Choroid plexus epithelial cell (primary cell): ENCODE data around the gene INPP4A.

Source experiments
- DNase-seq: peaks from one replicate; pipeline ENCODE4 v3.0.0-alpha.2; 2010; ENCODE audit warnings: low read depth
- H3K4me3 ChIP-seq: 2 replicates; pipeline ENCODE4 v1.5.1; 2011; ENCODE audit warnings: low read depth, mild to moderate bottlenecking, control low read depth, low read length, moderate library complexity
- TF ChIP-seq, protein P1 (sequence below): conservative IDR thresholded peaks from 2 replicates; pipeline ENCODE4 v1.5.1; 2011; ENCODE audit warnings: low read depth, mild to moderate bottlenecking, control low read depth, inconsistent platforms, low read length, moderate library complexity

INPP4A gene

DNA sequence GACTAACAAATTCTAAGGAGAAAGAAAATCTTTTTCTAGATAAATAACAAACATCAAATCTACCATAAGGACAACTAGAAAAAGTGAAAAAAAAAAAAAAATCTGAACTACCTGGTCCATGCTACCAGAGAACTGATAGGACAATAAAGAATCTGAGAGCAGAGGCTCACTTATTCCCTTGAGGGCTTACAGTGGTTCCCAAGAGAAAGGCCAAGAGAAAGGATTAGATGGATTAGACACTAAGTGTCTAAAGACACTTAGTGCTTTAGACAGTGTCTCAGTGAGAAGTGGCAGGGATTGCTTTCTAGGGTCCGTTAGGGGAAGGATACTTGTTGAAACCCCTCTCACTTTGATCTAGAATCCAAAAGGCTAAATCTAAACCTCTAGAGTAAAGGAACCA is 85.5 kb downstream of the INPP4A start:
- TF ChIP-seq, protein P1, sequence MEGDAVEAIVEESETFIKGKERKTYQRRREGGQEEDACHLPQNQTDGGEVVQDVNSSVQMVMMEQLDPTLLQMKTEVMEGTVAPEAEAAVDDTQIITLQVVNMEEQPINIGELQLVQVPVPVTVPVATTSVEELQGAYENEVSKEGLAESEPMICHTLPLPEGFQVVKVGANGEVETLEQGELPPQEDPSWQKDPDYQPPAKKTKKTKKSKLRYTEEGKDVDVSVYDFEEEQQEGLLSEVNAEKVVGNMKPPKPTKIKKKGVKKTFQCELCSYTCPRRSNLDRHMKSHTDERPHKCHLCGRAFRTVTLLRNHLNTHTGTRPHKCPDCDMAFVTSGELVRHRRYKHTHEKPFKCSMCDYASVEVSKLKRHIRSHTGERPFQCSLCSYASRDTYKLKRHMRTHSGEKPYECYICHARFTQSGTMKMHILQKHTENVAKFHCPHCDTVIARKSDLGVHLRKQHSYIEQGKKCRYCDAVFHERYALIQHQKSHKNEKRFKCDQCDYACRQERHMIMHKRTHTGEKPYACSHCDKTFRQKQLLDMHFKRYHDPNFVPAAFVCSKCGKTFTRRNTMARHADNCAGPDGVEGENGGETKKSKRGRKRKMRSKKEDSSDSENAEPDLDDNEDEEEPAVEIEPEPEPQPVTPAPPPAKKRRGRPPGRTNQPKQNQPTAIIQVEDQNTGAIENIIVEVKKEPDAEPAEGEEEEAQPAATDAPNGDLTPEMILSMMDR, result no peak
- DNase-seq, result no peak
- H3K4me3 ChIP-seq, result no peak overlapping the region

DNA sequence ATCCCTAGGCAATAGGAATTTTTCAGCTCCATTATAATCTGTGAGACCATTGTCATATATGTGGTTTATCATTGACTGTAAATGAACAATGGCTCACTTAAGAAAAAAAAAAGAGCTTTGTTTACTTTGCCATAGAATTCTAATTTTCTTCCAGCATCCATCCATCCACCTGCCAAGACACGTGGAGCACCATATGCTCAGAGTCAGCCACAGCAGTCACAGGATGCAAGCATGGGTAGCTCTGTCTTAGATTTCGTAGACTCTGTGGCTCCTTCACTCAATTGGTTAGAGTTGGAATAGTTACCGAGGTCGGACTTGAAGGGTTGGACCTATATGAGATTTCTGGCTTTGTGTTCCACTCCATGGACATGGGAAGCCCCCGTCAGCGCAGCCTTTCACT is 88.1 kb downstream of the INPP4A start:
- no peak for DNase-seq
- TF ChIP-seq, protein P1, result no peak
- no peak overlapping the region for H3K4me3 ChIP-seq

DNA sequence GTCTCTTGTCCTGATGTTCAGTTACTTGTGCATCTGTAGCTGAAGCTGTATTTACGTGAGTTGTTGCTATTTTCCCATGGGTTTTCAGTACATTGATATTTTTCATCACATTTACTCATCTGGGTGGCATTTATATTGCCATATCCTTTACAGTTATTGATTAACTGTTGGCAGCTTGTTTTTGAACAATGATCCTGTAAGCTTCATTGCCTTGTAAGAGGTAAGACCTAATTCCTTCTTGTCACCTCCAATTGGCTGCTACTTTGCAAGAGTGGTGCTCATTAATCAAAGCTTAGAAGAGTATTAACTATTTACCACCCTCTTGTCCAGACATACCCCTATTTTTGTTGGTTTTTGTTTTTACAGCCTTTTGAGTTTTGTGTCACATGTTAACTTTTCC is 88.9 kb downstream of the INPP4A start:
- no peak overlapping the region for H3K4me3 ChIP-seq

DNA sequence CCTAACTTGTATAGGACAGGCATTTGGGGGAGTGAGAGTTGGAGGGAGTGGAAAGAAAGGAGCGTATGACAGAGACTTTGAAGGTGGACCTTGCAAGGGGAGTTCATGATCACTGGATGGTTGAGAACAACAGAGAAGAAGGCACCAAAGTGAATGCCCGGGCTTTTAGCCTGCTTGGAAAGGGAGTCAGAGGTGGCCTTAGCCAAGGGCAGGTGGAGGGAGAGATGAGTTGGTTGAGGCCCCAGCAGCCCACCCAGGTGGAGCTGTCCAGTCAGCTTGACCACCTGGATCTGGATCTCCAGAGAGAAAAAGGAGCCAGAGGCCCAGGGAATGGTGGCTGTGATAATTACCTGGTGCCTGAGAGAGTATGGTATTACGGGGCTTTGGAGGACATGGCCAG is 90.1 kb downstream of the INPP4A start:
- H3K4me3 ChIP-seq, result no peak overlapping the region
- TF ChIP-seq, protein P1, result no peak
- no peak for DNase-seq

More for the DNA sequence above, 88.9 kb downstream of the INPP4A start:
- TF ChIP-seq, protein P1, result no peak
- no peak for DNase-seq

DNA sequence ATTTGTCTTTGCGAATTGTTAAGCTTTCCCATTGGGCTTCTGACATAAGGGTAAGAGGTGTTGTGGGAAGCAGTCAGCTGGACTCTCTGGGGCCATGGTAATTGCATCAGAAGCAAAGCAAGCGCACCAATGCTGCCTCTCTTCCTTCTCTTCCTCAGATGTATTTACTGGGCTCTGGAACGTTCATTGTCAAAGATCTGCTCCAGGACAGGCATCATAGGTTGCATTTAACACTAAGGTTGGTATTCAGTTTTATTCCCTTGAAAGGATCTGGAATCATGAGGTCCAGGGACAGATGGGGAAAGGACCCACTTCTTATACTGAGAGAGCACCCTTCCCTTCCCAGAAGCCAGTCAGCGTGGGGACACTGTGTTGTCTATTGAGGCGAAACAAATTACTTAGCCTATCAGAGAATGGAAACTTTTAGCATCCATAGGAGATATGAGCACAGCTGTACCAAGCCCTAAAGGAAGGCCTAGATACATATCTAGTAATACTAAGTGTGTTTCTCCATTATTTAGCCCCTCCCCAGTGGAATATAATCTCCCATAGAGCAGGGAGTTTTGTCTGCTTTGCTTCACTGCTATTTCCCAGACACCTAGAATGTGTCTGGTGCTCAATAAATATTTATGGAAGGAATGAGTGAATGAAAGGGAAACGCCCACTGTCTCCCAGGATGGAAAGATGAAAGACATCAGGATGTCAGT is 91.5 kb downstream of the INPP4A start:
- H3K4me3 ChIP-seq, result no peak overlapping the region
- DNase-seq, result no peak
- TF ChIP-seq, protein P1, result no peak

DNA sequence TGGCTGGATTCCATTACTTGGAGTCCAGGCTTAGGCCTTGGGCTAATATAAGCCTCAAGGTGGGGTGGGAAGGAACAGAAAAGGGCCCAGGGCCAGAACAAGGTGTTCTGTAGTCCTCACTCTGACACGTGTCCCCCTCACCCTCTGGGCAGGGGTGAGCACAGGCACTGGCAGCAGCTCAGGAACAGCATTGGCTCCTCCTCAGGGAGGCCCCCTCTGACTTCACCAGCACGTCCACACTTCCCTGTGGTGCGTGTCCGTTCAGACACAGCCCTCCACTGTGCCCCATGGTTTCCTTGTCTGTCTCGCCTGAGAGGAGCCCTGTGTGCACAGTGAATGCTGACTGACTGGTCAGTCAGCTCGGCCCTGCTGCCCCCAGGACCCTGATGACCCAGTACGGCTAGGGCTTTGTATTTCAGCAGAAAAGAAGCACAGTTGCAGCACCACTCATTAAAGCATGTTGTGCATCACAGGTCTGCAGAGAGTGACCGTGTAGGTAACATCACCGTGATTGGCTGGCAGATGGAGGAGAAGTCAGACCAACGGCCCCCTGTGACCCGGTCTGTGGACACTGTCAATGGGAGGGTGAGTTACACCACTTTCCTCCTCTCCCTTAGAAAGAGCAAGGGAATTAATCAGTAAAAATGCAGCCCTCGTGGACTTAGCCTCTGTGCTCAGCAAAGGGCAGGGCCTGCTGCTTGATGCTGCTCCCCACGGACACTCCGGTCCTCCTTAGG is 92.9 kb downstream of the INPP4A start:
- TF ChIP-seq, protein P1, result no peak
- DNase-seq, result no peak
- no peak overlapping the region for H3K4me3 ChIP-seq
